Panc1 (cell line): Measurements from ENCODE around the gene LAMP1.

Experiments used
- CTCF ChIP-seq: fragments of 450-650 bp; IDR thresholded peaks from 2 replicates; pipeline ENCODE4 v1.5.1; 2017; ENCODE audit warnings: mild to moderate bottlenecking
- REST ChIP-seq, 2 experiments: IDR thresholded peaks; 2 replicates each; pipeline ENCODE4 v1.6.1; 2011 to 2012; ENCODE audit warnings: low read depth in 2 of 2, control low read depth in 1 of 2, low read length in 1 of 2, mild to moderate bottlenecking in 1 of 2, moderate library complexity in 1 of 2; ENCODE audit not compliant: insufficient read depth in 1 of 2

GRCh38 chr13:113327766-113328471 lies 30.9 kb downstream of the LAMP1 start:
- TF ChIP-seq CTCF (no peak), REST (IDR thresholded peaks at IDR 0.05; ENCODE audit: insufficient read depth in 1 of 2, low read depth in 2 of 2, low read length in 1 of 2) (no peak)
